Measurements from ENCODE around the gene CAPN15. TPM values are rescaled to one million over a fixed set of nuclear protein-coding genes. Genes with fewer than 3 reads are reported as not detected.
A peak's percentile ranks its signal among the peaks of the same experiment; 100 is the strongest.

CAPN15 gene
- polyA plus RNA-seq, 1 donor: 45.6 TPM

- Histone ChIP-seq H3K27me3 (ENCODE audit: control insufficient read depth, insufficient read depth, low read length) (no peaks in the 10 kb centered on the region), H3K4me3 (ENCODE audit: low read length) (no peak overlapping the region), H3K9me3 (ENCODE audit: control insufficient read depth, low read depth, low read length) (no peaks in the 10 kb centered on the region), H3K36me3 (ENCODE audit: control insufficient read depth, insufficient read depth, low read length) (peaks cover 64% of the 10 kb centered on the region), H3K4me1 (ENCODE audit: control insufficient read depth, insufficient read depth, low read length) (peaks cover 15% of the 10 kb centered on the region), H3K27ac (ENCODE audit: low read length) (no peak overlapping the region)
- DNase-seq: no peak
- WGBS (ENCODE audit: insufficient coverage, low lambda C conversion rate): no CpG with 5 or more reads among the region's 9 CpGs
Observed at GRCh38 chr16:518858-519257, 8.7 kb upstream of the CAPN15 start.

- H3K4me3 ChIP-seq (ENCODE audit: low read length): no peak overlapping the region
- DNase-seq: no peak
- no peaks in the 10 kb centered on the region for H3K9me3 ChIP-seq (ENCODE audit: control insufficient read depth, low read depth, low read length)
- H3K4me1 ChIP-seq (ENCODE audit: control insufficient read depth, insufficient read depth, low read length): peaks cover 18% of the 10 kb centered on the region
- H3K36me3 ChIP-seq (ENCODE audit: control insufficient read depth, insufficient read depth, low read length): peaks cover 60% of the 10 kb centered on the region
- no peaks in the 10 kb centered on the region for H3K27me3 ChIP-seq (ENCODE audit: control insufficient read depth, insufficient read depth, low read length)
- no peak overlapping the region for H3K27ac ChIP-seq (ENCODE audit: low read length)
- WGBS (ENCODE audit: insufficient coverage, low lambda C conversion rate): no CpG with 5 or more reads among the region's 19 CpGs
Observed at GRCh38 chr16:519425-519824, 8.1 kb upstream of the CAPN15 start.

GRCh38 chr16:519841-520687, 7.4 kb upstream of the CAPN15 start:
- Histone ChIP-seq H3K9me3 (ENCODE audit: control insufficient read depth, low read depth, low read length) (no peaks in the 10 kb centered on the region), H3K36me3 (ENCODE audit: control insufficient read depth, insufficient read depth, low read length) (peaks cover 56% of the 10 kb centered on the region), H3K27ac (ENCODE audit: low read length) (no peak overlapping the region), H3K4me3 (ENCODE audit: low read length) (no peak overlapping the region), H3K4me1 (ENCODE audit: control insufficient read depth, insufficient read depth, low read length) (peaks cover 22% of the 10 kb centered on the region), H3K27me3 (ENCODE audit: control insufficient read depth, insufficient read depth, low read length) (no peaks in the 10 kb centered on the region)
- no peak for DNase-seq
- WGBS (ENCODE audit: insufficient coverage, low lambda C conversion rate): no CpG with 5 or more reads among the region's 35 CpGs

DNA sequence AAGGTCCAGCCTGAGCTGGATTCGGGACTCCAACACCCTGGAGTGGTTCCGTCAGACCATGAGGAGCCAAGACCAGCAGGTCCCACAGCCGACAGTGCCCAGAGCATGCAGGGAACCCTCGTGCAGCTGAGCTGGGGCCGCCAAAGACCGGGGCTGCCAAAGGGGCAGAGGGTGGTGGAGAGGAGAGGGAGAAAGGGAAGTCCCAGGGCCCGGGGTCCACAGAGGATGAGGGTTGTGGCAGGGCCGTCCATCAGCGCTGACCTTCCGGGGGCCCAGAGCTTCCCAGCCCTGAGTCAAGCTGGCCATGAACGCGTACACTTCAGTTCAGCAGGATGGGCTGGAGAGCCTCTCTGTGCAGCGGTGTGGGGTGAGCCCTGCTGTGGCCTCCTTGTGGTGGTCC, 6.7 kb upstream of the CAPN15 start:
- DNase-seq: no peak
- peaks cover 29% of the 10 kb centered on the region for H3K4me1 ChIP-seq (ENCODE audit: control insufficient read depth, insufficient read depth, low read length)
- peaks cover 49% of the 10 kb centered on the region for H3K36me3 ChIP-seq (ENCODE audit: control insufficient read depth, insufficient read depth, low read length)
- no peak overlapping the region for H3K4me3 ChIP-seq (ENCODE audit: low read length)
- no peak overlapping the region for H3K27ac ChIP-seq (ENCODE audit: low read length)
- WGBS (ENCODE audit: insufficient coverage, low lambda C conversion rate): no CpG with 5 or more reads among the region's 13 CpGs
- H3K9me3 ChIP-seq (ENCODE audit: control insufficient read depth, low read depth, low read length): no peaks in the 10 kb centered on the region
- H3K27me3 ChIP-seq (ENCODE audit: control insufficient read depth, insufficient read depth, low read length): no peaks in the 10 kb centered on the region

- no CpG with 5 or more reads among the region's 34 CpGs for WGBS (ENCODE audit: insufficient coverage, low lambda C conversion rate)
- DNase-seq: peak in 1 of 2 donors; percentile 47
- Histone ChIP-seq H3K9me3 (ENCODE audit: control insufficient read depth, low read depth, low read length) (no peaks in the 10 kb centered on the region), H3K4me3 (ENCODE audit: low read length) (no peak overlapping the region), H3K27ac (ENCODE audit: low read length) (no peak overlapping the region), H3K4me1 (ENCODE audit: control insufficient read depth, insufficient read depth, low read length) (peaks cover 36% of the 10 kb centered on the region), H3K36me3 (ENCODE audit: control insufficient read depth, insufficient read depth, low read length) (peaks cover 43% of the 10 kb centered on the region), H3K27me3 (ENCODE audit: control insufficient read depth, insufficient read depth, low read length) (no peaks in the 10 kb centered on the region)
Observed at GRCh38 chr16:521381-522210, 5.9 kb upstream of the CAPN15 start.

DNA sequence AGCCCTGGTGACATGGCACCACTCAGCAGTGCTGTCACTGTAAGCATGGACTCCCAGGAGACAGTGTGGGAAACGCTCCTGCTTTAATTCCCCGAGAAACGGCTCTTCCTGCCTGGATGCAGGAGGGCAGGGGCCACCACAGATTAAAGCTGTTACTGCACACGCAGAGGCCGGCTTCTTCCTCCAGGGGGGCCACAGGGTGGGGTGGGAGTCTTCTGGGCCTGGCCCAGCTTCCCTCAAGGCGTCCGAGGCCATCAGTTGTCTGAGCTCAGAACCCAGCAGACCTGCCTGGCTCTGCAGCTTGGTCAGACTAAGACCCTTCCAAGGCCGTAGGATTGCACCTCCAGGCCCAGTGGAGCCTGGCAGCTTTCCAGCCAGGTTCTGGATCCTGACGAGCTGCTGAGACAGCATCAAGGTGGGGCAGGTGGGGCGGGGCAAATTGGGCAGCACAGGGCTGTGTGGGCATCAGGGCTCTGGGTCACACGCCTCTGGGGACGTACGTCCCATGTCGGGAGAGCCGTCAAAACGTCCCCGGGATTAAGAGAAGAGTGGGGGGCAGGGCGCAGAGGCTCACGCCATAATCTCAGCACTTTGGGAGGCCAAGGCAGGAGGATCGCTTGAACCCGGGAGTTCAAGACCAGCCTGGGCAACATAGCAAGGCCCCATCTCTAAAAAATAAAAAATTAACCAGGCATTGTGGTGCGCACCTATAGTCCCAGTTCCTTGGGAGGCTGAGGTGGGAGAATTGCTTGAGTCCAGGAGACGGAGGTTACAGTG, 5.0 kb upstream of the CAPN15 start:
- Histone ChIP-seq H3K4me3 (ENCODE audit: low read length) (no peak overlapping the region), H3K36me3 (ENCODE audit: control insufficient read depth, insufficient read depth, low read length) (peaks cover 37% of the 10 kb centered on the region), H3K9me3 (ENCODE audit: control insufficient read depth, low read depth, low read length) (no peaks in the 10 kb centered on the region), H3K27ac (ENCODE audit: low read length) (no peak overlapping the region), H3K4me1 (ENCODE audit: control insufficient read depth, insufficient read depth, low read length) (peaks cover 37% of the 10 kb centered on the region), H3K27me3 (ENCODE audit: control insufficient read depth, insufficient read depth, low read length) (no peaks in the 10 kb centered on the region)
- DNase-seq: no peak
- 88% methylated on average over 4 of the region's 23 CpGs for WGBS (ENCODE audit: insufficient coverage, low lambda C conversion rate)

- Histone ChIP-seq H3K9me3 (ENCODE audit: control insufficient read depth, low read depth, low read length) (no peaks in the 10 kb centered on the region), H3K4me3 (ENCODE audit: low read length) (no peak overlapping the region), H3K27ac (ENCODE audit: low read length) (no peak overlapping the region), H3K27me3 (ENCODE audit: control insufficient read depth, insufficient read depth, low read length) (no peaks in the 10 kb centered on the region), H3K4me1 (ENCODE audit: control insufficient read depth, insufficient read depth, low read length) (peaks cover 37% of the 10 kb centered on the region), H3K36me3 (ENCODE audit: control insufficient read depth, insufficient read depth, low read length) (peaks cover 34% of the 10 kb centered on the region)
- DNase-seq: no peak
- WGBS (ENCODE audit: insufficient coverage, low lambda C conversion rate): no CpG with 5 or more reads among the region's 22 CpGs
Observed at GRCh38 chr16:523097-523741, 4.3 kb upstream of the CAPN15 start.

- Histone ChIP-seq H3K4me3 (ENCODE audit: low read length) (no peak overlapping the region), H3K27me3 (ENCODE audit: control insufficient read depth, insufficient read depth, low read length) (no peaks in the 10 kb centered on the region), H3K9me3 (ENCODE audit: control insufficient read depth, low read depth, low read length) (no peaks in the 10 kb centered on the region), H3K27ac (ENCODE audit: low read length) (peak overlapping the region; percentile 75), H3K36me3 (ENCODE audit: control insufficient read depth, insufficient read depth, low read length) (peaks cover 28% of the 10 kb centered on the region), H3K4me1 (ENCODE audit: control insufficient read depth, insufficient read depth, low read length) (peaks cover 43% of the 10 kb centered on the region)
- WGBS (ENCODE audit: insufficient coverage, low lambda C conversion rate): no CpG with 5 or more reads among the region's 24 CpGs
- DNase-seq: no peak
Observed at GRCh38 chr16:524274-525040, 3.1 kb upstream of the CAPN15 start.

GRCh38 chr16:525123-525519, 2.4 kb upstream of the CAPN15 start:
- no CpG with 5 or more reads among the region's 8 CpGs for WGBS (ENCODE audit: insufficient coverage, low lambda C conversion rate)
- Histone ChIP-seq H3K4me3 (ENCODE audit: low read length) (no peak overlapping the region), H3K27ac (ENCODE audit: low read length) (peak overlapping the region; percentile 75), H3K9me3 (ENCODE audit: control insufficient read depth, low read depth, low read length) (no peaks in the 10 kb centered on the region), H3K27me3 (ENCODE audit: control insufficient read depth, insufficient read depth, low read length) (no peaks in the 10 kb centered on the region), H3K4me1 (ENCODE audit: control insufficient read depth, insufficient read depth, low read length) (peaks cover 50% of the 10 kb centered on the region), H3K36me3 (ENCODE audit: control insufficient read depth, insufficient read depth, low read length) (peaks cover 24% of the 10 kb centered on the region)
- DNase-seq: no peak

Measured in large intestine (tissue), 3 donors.